OCI-M2 (cell line): ENCODE data around the gene VSIG8.

ENCODE experiments used
- DNase-seq: peaks from one replicate; lab custom pipeline; 2025; ENCODE audit not compliant: unreplicated experiment; lab: John Stamatoyannopoulos, UW

VSIG8 gene

DNA sequence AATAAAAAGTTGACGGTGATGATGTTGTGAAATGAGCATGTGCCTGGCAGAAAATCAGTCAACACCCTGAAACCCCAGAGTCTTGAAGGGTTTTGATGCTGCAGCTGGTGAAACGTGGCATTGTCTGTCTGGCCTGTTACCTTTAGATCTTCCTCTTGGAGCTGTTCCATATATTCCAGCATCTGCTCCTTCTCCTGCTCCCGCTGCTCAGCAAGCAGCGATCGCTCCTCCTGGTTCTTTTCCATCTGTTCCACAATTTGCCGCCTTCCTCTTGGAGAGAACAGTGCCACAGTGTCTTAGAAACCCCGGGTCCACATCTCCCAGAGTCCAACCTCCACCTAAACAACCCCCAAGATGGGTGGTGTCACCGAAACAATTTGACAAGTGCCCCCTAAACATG lies 21.8 kb upstream of the VSIG8 start:
- no peak for DNase-seq

DNA sequence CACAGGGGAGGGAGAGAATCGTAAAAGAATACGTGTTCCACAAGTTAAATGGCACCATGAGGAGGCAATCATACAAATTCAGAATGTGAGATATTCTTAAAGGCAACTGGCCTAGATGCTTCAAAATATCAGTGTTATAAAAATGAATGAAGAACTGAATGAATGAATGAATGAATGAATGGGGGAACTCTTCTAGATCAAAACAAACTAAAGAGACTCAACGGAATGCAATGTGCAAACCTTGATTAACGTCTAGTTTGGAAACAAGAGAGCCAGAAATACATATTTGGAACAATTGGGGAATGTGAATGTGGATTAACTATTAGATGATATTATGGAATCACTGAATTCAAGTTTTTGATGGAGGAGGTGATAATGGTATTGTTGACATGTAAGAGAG lies 20.7 kb upstream of the VSIG8 start:
- no peak for DNase-seq

DNA sequence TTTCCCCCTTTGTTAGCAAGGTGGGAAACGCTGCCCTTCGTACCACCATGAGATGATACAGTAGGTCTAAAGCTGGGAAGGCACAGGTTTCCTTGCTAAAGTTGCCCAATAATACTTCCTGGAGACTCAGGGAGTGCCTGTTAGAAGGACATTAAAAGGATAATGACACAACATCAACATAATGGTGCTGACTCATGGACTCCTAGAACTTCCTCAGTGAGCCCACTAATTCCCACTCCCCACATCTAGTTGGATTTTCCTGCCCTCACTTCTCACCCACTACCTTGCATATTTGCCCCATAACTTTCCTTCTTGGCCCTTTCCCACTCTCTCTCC lies 20.0 kb upstream of the VSIG8 start:
- DNase-seq = no peak

DNA sequence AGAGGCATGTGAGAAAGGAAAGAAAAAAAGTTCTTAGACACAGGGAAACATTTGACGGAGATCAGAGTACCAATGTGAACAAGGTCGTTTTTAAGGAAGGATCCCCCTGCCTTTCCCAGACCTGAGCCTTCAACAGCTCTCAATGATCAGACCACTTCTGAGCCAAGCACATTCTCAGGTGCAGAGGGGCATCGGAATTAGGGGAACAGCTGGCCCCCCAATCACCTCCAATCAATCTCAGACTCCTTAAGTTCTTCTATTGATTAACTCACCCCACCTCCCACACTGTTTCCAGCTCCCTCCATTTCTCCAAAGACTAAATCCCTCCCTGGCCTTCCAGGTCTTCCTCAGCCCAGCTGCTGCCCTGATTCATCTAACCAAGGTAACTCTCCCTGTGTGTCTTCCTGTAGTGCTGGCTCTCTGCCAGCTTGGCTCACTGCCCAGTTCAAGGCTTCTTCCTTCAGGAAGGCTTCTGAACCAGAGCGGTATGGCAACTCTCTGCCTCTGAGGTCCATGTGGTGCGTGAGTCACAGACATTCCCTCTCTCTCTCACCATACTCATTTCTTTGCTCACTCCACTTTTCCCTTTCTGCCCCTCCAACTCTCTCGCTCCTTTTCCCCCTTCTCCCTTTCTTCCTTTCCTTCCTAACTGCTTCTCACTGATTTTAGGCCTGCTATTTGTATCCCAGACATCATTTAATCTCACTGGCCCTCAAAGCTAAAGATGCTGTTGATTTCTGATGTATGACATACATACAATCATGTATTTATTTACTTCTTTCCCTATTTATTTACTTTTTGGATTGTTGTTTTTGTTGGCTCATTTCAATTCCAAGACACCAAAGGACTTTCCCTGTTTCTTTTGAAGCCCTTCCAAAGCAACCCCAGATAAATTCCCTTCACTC lies 19.4 kb upstream of the VSIG8 start:
- DNase-seq = no peak

DNA sequence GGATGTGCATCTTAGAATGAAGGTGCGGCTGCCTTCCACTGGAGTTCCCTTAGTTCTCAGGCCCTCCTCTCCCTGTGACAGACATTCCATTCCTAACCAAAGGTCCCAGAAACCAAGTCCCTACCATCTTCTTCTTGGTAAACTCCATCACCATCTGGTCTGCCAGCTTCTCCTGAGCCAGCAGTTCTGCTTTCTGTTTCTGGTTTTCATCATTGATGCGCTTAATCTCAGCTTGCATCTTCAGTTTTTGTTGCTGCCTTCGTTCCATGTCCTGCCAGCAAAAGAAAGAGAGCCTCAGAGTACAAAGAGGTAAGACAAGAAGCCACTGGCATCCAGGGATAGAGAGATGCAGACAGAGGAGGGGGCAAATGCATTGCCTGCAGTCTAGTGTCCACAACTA lies 18.0 kb upstream of the VSIG8 start:
- DNase-seq = no peak

DNA sequence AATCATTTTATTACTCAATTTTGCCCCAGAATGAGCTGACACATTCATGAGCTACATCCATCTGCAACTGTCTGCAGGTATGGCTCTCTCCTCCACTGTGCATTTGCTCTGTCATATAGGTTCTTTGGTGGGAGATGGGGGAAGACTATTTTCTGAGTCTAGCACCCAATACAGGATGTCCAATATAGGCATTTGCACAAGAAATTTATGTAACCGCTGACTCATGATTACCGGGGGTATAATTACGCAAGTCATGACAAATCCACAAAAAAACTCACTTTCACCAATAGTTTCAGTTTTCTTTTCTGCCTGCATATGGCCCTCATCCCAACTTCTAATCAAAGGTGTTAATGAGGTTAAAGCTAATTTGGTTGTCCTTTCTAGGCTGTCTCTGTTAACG lies 17.5 kb upstream of the VSIG8 start:
- no peak for DNase-seq

DNA sequence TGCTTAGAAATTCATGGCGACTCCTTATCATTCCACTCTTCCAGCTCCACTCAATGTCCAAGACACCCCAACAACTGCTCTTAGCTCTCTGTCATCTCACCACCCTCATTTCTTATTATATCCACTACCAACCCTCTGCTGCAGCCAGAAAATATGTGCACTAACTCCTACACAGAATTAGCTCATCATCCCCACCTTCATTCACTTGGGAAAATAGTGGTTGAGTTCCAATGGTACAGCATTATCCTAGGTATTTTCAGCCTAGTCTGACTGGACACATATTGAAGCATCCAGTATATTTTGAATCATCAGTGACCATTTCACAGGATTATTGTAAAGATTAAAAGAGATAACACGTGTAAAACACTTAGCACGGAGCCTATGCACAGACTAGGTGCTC lies 16.7 kb upstream of the VSIG8 start:
- DNase-seq = no peak

DNA sequence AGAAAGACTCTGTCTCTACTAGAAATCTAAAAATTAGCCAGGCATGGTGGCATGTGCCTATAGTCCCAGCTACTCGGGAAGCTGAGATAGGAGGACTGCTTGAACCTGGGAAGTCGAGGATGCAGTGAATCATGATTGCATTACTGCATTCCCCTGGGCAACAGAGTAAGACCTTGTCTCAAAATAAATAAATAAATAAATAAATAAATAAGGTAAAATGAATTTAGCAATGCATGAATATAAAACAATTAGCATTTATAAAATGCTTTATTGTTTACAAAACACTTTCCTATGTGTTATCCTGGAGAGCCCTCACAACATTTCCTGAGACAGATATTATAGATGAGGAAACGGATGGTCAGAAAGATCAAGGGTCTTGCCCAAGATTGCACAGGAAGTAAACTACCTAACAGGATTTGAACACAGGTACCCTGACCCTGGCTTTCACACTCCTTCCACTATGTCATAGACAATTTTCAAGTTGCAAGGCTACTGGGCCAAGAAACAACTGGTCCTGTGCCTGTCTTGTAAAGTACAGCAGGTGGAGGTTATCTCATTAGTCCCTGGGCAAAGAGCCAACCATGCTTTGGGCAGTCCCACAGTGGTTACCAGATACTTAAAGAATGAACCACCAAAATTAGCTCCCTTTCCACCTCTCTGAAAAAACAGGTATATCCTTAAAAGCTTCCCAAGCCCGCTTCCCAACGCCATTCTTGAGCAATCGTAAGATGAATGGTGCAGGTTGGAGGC lies 15.4 kb upstream of the VSIG8 start:
- DNase-seq = no peak

DNA sequence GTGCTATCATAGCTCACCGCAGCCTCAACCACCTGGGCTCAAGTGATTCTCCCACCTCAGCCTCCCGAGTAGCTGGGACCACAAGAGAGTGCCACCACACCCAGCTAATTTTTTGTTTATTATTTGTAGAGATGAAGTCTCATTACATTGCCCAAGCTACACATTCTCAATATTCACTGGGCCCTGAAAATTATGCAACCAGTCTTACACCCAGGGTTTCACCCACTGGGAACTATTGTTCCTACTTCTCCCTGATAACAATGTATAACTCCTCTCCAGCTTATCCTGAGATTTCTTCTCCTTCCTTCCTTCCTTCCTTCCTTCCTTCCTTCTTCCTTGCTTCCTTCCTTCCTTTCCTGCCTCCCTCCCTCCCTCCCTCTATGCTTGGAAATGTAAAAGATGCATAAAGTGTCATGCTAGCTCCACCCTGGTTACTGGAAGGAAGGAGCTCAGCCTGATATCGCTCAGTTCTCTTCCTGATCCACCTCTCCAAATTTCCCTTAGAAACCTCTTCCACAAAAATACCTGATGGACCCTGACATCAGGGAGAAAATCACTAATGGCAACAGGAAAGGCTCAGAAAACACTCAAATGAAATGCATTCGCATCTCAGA lies 11.2 kb upstream of the VSIG8 start:
- DNase-seq = no peak

DNA sequence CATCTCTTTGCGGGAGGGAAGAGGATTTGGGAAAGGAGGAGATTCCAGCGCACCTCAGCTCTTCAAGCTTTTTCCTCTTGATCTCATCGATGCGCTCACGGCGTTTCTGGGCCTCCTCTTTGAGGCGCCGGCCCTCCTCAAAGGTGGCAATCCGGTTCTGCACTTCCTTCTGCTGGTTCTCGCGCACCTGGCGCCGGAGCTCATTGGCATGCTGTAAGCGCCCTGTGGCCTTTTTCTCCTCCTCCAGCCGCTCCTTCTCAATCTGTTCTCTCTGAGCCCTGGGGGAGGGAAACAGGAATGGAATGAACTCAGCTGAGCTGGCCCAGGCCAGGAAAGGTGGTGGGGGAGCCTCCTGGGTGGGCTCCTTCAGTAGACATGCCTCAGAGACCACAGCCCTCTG lies 10.4 kb upstream of the VSIG8 start:
- DNase-seq = no peak

DNA sequence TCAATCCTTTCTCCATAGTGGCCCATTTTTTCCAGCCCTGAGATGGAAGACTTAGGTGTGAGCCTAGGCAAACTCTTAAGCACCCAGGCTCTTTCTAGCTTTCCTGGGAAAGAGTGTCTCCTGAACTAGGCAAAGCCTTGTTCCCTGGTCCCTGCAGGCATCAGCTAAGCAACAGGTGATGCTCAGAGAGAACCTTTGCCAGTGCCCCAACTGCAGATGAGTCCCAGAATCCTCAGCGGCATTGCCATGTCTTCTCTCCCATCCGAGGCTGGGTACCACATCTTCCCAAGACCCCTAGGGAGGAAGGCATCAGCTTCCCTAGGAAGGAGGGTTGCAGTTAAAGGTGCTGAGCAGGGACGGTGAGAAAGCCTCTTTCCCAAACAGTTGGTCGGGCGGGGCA lies 8.2 kb upstream of the VSIG8 start:
- DNase-seq = no peak

DNA sequence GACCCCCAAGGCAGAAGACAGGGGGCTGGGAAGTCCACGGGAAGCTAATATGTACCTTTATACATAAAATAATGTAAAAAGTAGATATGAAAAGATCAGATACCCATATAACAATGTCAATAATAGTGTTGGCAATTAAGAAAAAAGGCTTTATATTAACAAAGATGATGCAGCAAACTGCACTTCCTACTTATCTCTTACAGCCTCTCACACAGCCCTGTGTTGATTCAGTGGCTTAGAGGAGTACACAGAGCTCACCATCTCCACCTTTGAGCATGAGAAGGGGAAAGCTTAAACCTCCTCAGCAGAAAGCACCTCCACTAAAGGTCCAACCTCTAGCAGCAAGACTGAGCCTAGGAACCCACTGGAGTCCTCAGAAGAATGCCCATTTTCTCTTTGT lies 7.2 kb upstream of the VSIG8 start:
- DNase-seq = no peak

DNA sequence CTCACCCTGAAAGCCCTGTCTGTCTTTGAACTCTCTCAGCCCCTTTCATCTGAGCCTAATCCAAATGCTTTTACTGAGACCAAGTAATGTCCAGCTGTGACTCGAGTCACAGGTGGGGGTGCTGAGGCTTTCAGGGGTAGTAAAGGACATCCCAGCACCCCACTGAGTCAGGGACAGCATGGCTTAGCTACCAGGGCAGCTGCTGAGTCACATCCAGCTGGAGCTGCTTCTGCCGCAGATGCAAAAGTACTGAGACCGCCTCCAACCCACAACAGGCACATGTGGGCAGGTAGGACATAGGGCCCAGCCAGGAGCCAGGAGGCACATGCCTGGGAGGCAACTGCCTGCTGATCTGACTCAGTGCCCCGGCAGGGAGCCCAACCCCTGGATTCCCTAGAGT lies 6.7 kb upstream of the VSIG8 start:
- no peak for DNase-seq

DNA sequence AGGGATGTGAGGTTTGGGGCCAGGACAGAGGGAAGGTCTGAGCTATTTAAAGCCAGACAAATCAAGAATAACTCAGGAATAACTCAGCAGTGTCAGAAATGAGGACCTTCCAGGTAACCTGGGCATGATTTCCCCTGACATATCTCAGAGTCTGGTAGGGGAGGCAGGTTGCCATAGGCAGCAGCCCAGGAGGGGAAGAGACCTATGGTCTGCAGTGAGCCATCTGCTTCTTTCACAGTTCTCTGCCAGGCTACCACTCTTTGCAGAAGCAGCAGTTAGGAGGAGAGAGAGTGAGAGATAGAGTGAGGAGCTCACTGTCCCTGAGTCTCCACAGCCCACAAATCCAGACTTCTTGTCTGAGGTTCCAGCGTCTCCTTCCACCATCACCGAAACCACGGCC lies 6.3 kb upstream of the VSIG8 start:
- DNase-seq = no peak

DNA sequence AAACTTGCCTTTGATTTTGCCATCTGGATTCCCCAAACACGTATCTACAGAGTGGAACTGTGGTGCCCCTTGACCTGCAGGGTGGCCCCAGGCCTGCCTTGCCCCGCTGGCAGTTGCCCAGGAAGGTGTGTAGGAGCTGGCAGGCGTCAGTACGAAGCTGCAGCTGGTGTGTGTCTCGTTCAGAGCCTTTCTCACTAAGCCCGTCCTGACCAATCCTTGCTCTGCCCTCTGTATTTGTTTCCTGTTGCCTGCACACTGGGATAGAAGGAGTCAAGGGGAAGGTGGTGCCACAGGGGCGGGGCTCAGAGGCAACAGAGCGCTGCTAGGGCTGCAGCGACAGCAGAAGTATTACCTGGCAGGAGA lies 5.2 kb upstream of the VSIG8 start:
- no peak for DNase-seq

DNA sequence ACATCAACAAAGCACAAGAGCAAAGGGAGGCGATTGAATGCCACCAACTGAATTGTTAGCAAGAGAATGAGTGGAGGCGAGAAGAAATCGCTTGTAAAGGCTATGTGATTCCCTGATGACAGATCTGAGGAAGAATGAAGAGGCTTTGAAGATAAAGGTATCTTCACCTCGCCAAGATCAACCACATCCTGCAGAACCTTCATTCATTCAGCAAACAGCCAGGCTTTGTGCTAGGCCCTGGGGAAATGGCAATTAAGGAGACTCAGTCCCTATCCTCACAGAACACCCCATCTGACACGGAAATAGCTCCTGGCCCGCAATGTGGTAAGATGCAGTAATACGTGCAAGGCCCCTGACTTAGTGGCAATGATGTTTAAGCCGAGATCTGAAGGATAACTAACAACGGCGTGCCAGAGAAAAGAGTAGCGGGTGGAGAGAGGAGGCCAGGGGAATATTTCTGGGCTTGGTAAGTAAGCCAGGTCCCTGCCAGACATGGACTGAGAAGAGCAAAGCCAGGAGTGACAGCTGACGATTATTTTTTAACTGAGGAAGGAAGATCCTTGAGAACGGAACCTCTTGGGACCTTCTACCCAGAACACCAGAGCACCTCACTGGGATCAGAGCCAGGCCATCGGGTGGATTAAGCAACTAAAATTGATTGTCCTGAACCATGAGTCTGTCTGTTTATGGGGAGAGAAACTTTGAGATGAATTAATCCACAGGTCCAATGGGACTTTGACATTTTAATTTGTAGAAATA lies 4.6 kb upstream of the VSIG8 start:
- no peak for DNase-seq

DNA sequence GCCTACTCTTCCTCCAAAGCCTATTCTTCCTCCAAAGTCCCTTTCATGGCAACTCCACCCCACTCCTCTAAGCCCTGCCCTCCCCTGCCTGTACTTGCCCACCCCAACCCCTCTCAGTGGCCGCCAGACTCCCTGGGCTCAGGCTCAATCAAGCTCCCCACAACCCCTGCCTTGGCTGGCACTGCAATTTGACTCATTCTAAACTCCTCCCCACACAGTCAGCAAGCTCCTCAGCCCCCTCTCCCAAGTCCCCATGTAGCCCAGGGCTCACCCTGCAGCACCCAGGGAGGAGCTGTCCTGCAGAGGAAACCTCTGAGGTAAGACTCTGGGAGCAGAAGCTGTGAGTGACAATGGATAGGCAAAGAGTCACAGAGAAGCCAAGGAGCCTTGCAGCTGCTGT lies 3.6 kb upstream of the VSIG8 start:
- DNase-seq = no peak

DNA sequence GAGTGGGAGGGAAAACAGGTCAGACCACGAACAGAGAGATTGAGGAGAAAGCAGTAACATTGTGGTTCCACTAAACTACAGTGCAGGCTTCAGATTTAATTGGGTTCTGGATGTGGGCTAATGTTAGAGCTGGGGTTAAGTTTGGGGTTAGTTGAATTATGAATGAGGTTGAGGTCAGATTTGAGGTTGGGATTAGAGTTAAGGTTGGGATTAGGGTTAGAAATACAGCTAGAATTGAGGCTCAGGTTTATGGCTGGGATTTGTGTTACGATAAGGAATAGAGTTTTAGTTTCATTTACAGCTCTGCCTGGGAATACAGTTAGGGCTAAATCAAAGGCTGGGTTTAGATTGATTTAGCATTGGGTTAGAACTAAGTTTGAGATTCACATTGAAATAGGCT lies 1.8 kb upstream of the VSIG8 start:
- no peak for DNase-seq

DNA sequence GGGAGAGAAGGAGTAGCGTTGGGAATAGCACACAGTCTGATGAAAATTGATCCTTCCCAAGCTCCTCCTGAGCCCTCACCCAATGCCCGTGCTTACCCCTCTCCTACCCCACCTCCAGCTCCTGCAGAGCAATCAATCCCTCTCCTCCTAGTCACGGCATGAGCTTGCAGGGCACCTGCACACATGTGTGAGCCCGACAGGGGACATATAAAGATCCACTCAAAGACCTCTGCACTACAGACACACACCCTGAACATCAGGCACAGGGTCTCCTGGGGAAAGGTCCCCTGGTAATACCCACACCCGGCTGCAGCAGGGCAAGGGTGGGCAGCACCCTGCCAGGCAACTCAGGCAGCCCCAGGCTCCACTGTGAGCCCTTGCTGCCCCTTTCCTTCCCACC lies 426 bp downstream of the VSIG8 start:
- DNase-seq = no peak

DNA sequence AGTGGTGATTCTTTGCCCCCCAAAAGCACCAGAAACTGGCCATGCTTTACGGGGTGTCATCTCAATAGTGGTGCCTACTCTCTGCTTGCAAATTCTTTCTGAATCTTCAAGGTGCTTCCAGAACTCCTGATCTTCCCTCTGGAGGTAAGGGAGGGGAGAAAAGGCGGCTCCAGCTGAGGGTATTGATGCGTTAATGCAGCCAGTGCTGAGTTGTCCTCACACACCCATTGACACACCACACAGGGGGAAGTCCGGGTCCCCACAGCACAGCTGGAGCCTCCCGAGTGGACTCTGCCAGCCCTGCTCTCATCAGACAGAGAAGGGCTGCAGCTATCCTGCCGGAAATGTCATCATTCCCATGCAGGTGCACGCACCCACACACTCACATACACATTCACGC lies 1.2 kb downstream of the VSIG8 start:
- DNase-seq = no peak

DNA sequence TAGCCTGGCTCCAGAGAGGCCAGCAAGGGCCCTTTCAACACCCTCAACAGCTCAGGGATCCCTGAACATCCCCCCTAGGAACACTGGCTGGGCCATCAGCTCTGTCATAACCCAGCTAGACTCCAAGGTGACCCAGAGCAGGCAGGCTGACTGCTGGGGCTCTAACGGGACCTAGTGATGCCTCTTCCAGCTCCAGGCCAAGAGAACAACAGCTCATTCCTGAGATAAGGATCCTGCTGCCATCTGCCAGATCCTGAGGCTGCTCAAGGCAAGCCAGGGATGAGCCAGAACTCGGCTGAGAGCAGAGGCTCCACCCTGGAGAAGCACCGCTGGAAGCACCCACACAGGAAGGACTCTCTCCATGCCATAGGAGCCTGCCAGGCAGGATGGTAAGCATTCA lies 2.0 kb downstream of the VSIG8 start:
- no peak for DNase-seq
